K562 (cell line): Measurements from ENCODE around the gene BANP. TPM values are rescaled to one million over a fixed set of nuclear protein-coding genes. Genes with fewer than 3 reads are reported as not detected.

Experiments used
- ATAC-seq: fragments of 200-7000 bp; cut with Tn5 transposase; 3 replicates; pipeline ENCODE4 v1.9.1; 2020; ENCODE audit warnings: moderate library complexity
- BruUV-seq: library from RNA; stranded (reverse); fragments of 400-500 nt; replicated peaks from 2 replicates; lab custom pipeline; 2021; lab: Mats Ljungman, UMichigan
- CTCF ChIA-PET: fragments of 300-600 bp; formaldehyde crosslinking; extraction: SDS; loops from one replicate; lab custom pipeline; 2021; ENCODE audit warnings: low intra/inter-chr PET ratio; lab: Yijun Ruan, JAX
- POLR2A ChIA-PET: fragments of 300-600, 350-650 bp; sonication (Branson Sonifier 250); formaldehyde crosslinking; extraction: SDS; loops from one replicate; lab custom pipeline; 2021; ENCODE audit warnings: antibody characterized with exemption, inconsistent platforms; lab: Yijun Ruan, JAX
- DNase-seq, 4 experiments: peaks; one replicate each; pipeline versions ENCODE4 v3.0.0 to v3.0.0-alpha.2; 2011 to 2018; ENCODE audit warnings: low spot score in 3 of 4, mixed read lengths in 3 of 4; ENCODE audit errors: extremely low read depth in 1 of 4
- FAIRE-seq: peaks from 2 replicates; lab custom pipeline; 2011; peaks lifted over from hg19 to GRCh38; lab: Jason Lieb, UNC
- H2AFZ ChIP-seq: 2 replicates; pipeline ENCODE4 v1.6.0; 2011; ENCODE audit warnings: low read depth, low read length, control low read depth, inconsistent platforms
- H3K27ac ChIP-seq: fragments of 200-600 bp; 3 replicates; pipeline ENCODE4 v1.8.0; 2011; ENCODE audit warnings: low read depth, mild to moderate bottlenecking, control low read depth, inconsistent platforms, low read length, moderate library complexity, mixed read lengths; ENCODE audit errors: extremely low read depth
- H3K27me3 ChIP-seq, 2 experiments: fragments of 300-600 bp in 1 of 2; 2 replicates in 1 of 2; 3 replicates in 1 of 2; pipeline versions ENCODE4 v1.6.0 to v1.8.0; 2011; ENCODE audit warnings: inconsistent platforms in 2 of 2, low read length in 2 of 2, mild to moderate bottlenecking in 1 of 2, mixed read lengths in 1 of 2, moderate library complexity in 1 of 2; ENCODE audit not compliant: control insufficient read depth in 2 of 2, insufficient read depth in 2 of 2
- H3K36me3 ChIP-seq: fragments of 300-600 bp; 3 replicates; pipeline ENCODE4 v1.8.0; 2011; ENCODE audit warnings: mild to moderate bottlenecking, low read length, inconsistent platforms; ENCODE audit not compliant: control insufficient read depth, insufficient read depth
- H3K4me1 ChIP-seq, 2 experiments: fragments of 200-600 bp in 1 of 2; replicated peaks in 1 of 2; 2 replicates in 1 of 2; 3 replicates in 1 of 2; pipeline versions ENCODE4 v1.5.1 to v1.8.0; 2011; ENCODE audit warnings: inconsistent platforms in 2 of 2, low read length in 2 of 2, mild to moderate bottlenecking in 1 of 2, mixed read lengths in 1 of 2, moderate library complexity in 1 of 2; ENCODE audit not compliant: control insufficient read depth in 2 of 2, insufficient read depth in 2 of 2
- H3K4me2 ChIP-seq: 2 replicates; pipeline ENCODE4 v1.6.1; 2011; ENCODE audit warnings: low read length, control low read depth, inconsistent platforms, mixed read lengths; ENCODE audit not compliant: insufficient read depth
- H3K4me3 ChIP-seq: fragments of 200-600 bp; sonication (generic), shearing (Covaris generic); 2 replicates; pipeline ENCODE4 v1.5.1; 2016; ENCODE audit warnings: control low read depth, inconsistent platforms
- H3K79me2 ChIP-seq: fragments of 200-600 bp; 3 replicates; pipeline ENCODE4 v1.8.0; 2011; ENCODE audit warnings: low read length, inconsistent platforms; ENCODE audit not compliant: control insufficient read depth, insufficient read depth
- H3K9ac ChIP-seq, 2 experiments: 2 replicates each; pipeline versions ENCODE4 v1.6.0 to v1.6.1; 2011; ENCODE audit warnings: low read depth in 2 of 2, low read length in 2 of 2, control low read depth in 1 of 2, inconsistent platforms in 1 of 2, mild to moderate bottlenecking in 1 of 2, mixed read lengths in 1 of 2; ENCODE audit not compliant: insufficient read depth in 1 of 2
- H3K9me1 ChIP-seq: one replicate; pipeline ENCODE4 v1.6.0; 2011; ENCODE audit warnings: inconsistent platforms, mild to moderate bottlenecking, low read length, moderate library complexity; ENCODE audit not compliant: control insufficient read depth, insufficient read depth
- H3K9me3 ChIP-seq: replicated peaks from 2 replicates; pipeline ENCODE4 v1.5.1; 2011; ENCODE audit warnings: low read depth, low read length, inconsistent platforms; ENCODE audit not compliant: control insufficient read depth, insufficient read depth
- H4K20me1 ChIP-seq: replicated peaks from 2 replicates; pipeline ENCODE4 v1.6.1; 2011; ENCODE audit warnings: low read length, inconsistent platforms, mixed read lengths; ENCODE audit not compliant: control insufficient read depth, insufficient read depth
- FOS ChIP-seq: IDR thresholded peaks from 3 replicates; pipeline ENCODE4 v1.6.1; 2011; ENCODE audit not compliant: insufficient read length; ENCODE audit errors: extremely low read depth
- IFI16 ChIP-seq: fragments of 250-450 bp; sonication (Bioruptor Pico); IDR thresholded peaks from 2 replicates; pipeline ENCODE4 v2.1.2; 2022; ENCODE audit warnings: mild to moderate bottlenecking, inconsistent platforms
- MAZ ChIP-seq, 2 experiments: fragments of 450-650 bp in 1 of 2; sonication (generic) in 1 of 2; formaldehyde crosslinking; IDR thresholded peaks in 1 of 2; conservative IDR thresholded peaks in 1 of 2; 2 replicates each; pipeline versions ENCODE4 v1.4.0 to v1.5.0; 2020; ENCODE audit warnings: mild to moderate bottlenecking in 1 of 2, missing genetic modification reagents in 1 of 2
- NR3C1 ChIP-seq: sonication (generic); formaldehyde crosslinking; IDR thresholded peaks from 2 replicates; pipeline ENCODE4 v1.8.1; 2022; ENCODE audit warnings: missing genetic modification reagents
- TOE1 ChIP-seq, 2 experiments: fragments of 450-650 bp in 1 of 2; sonication (generic) in 1 of 2; formaldehyde crosslinking in 1 of 2; IDR thresholded peaks; 2 replicates each; pipeline versions ENCODE4 v1.7.1 to v1.8.0; 2016 to 2022; ENCODE audit warnings: borderline replicate concordance in 2 of 2, mild to moderate bottlenecking in 2 of 2, antibody characterized with exemption in 1 of 2, inconsistent platforms in 1 of 2, low read depth in 1 of 2, missing genetic modification reagents in 1 of 2, moderate library complexity in 1 of 2
- ZNF232 ChIP-seq: sonication (generic); formaldehyde crosslinking; IDR thresholded peaks from 2 replicates; pipeline ENCODE4 v1.8.0; 2022; ENCODE audit warnings: mild to moderate bottlenecking, missing genetic modification reagents
- ZNF263 ChIP-seq: sonication (generic); formaldehyde crosslinking; IDR thresholded peaks from 2 replicates; pipeline ENCODE4 v1.8.0; 2022; ENCODE audit warnings: mild to moderate bottlenecking, missing genetic modification reagents, borderline replicate concordance
- WGBS: fragments of 100-300 bp; shearing (Covaris generic); methylation state at CpG from one replicate; pipeline ENCODE4 v1.1.6; 2016; ENCODE audit warnings: low coverage, mixed read lengths; ENCODE audit not compliant: insufficient coverage; ENCODE audit errors: missing lambda C conversion rate; 5-methylcytosine and 5-hydroxymethylcytosine counted together
- in situ Hi-C: fragments of 300-500 bp; cut with MboI; formaldehyde crosslinking; loops from 4 replicates; pipeline ENCODE4 v1.15.0; 2018; ENCODE audit warnings: inconsistent platforms, mixed read lengths
- intact Hi-C: fragments of 100-400 bp; cut with micrococcal nuclease; formaldehyde crosslinking; loops from 2 replicates; pipeline ENCODE4 v1.14.2; 2022
- polyA plus RNA-seq, 8 experiments: library from polyadenylated mRNA; depleted of rRNA in 4 of 8; stranded (reverse) in 5 of 8; unstranded in 3 of 8; fragments of >200 nt; fragmentation: Nextera tagmentation in 2 of 8; fragmentation: Illumina TruSeq in 1 of 8; extraction: Ambion mirVana in 2 of 8; extraction: Trizol in 1 of 8; gene quantifications; 2 replicates each; pipeline versions ENCODE4 v1.2.1 to v1.2.3, GENCODE V29; 2011 to 2014; ENCODE audit warnings: inconsistent platforms in 1 of 8, missing spikeins in 1 of 8
- total RNA-seq, 7 experiments: library from RNA; depleted of rRNA in 6 of 7; stranded (reverse); fragments of >200 nt in 6 of 7; fragmentation: Illumina TruSeq in 2 of 7; extraction: Trizol in 2 of 7; gene quantifications; 2 replicates each; pipeline versions ENCODE4 v1.2.1 to v1.2.3, GENCODE V29; 2011 to 2021; ENCODE audit warnings: low replicate concordance in 1 of 7
- TF ChIP-seq, protein P1 (sequence below), 2 experiments: IDR thresholded peaks; 2 replicates each; pipeline ENCODE4 v1.6.1; 2011; ENCODE audit warnings: borderline replicate concordance in 1 of 2, control low read depth in 1 of 2, low read depth in 1 of 2, low read length in 1 of 2, mild to moderate bottlenecking in 1 of 2, mixed read lengths in 1 of 2, moderate library complexity in 1 of 2; ENCODE audit not compliant: insufficient read depth in 1 of 2, insufficient read length in 1 of 2, poor library complexity in 1 of 2, severe bottlenecking in 1 of 2; ENCODE audit errors: extremely low read depth in 1 of 2
- TF ChIP-seq, protein P2 (sequence below): IDR thresholded peaks from 2 replicates; pipeline ENCODE4 v1.6.1; 2011; ENCODE audit warnings: borderline replicate concordance, low read depth, mild to moderate bottlenecking, moderate library complexity, low read length; ENCODE audit not compliant: insufficient read depth, poor library complexity, severe bottlenecking
- TF ChIP-seq, protein P3 (sequence below): sonication (generic); formaldehyde crosslinking; IDR thresholded peaks from 2 replicates; pipeline ENCODE4 v1.8.1; 2023; ENCODE audit warnings: mild to moderate bottlenecking, missing genetic modification reagents
- TF ChIP-seq, protein P4 (sequence below): sonication (generic); formaldehyde crosslinking; IDR thresholded peaks from 2 replicates; pipeline ENCODE4 v1.8.0; 2022; ENCODE audit warnings: missing genetic modification reagents, mild to moderate bottlenecking, moderate library complexity, borderline replicate concordance

The BANP gene
- total and polyA plus RNA-seq, 9 of the 15 experiments (the other 6 are each of a cell fraction or from before 2014, with no cell fraction given) = 4.6 to 22.1 (median 15.6) TPM

DNA sequence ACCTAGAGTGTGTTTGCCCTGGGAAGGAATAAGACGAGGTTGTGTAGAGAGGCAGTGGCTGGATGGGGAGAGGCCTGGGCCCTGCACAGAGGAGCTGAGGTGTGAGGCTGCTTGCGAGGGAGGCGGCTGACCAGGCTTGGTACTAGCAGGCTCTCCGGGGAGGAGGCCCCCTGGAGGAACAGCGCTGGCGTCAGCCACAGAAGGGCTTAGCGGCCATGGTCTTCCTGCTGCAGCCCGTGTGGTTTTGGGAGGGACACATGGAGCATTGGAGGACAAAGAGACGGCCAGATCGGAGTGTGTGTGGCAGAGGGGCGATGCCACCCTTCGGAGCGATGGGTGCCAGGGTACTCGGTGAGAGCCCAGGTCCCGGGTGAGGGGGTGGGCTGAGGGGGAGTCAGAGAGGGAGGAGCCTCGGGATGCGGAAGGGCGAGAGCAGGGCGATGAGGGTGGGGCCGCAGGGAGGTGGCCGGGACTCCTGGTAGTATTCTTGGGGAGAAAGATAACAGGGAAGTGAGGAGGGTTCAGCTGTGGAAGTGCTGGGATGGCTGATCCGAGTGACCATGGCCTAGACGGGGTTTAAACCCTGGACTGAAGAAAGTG, 8.3 kb downstream of the BANP start (continued):
- TF ChIP-seq, protein P1, sequence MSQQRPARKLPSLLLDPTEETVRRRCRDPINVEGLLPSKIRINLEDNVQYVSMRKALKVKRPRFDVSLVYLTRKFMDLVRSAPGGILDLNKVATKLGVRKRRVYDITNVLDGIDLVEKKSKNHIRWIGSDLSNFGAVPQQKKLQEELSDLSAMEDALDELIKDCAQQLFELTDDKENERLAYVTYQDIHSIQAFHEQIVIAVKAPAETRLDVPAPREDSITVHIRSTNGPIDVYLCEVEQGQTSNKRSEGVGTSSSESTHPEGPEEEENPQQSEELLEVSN (IDR thresholded peaks at IDR 0.05; ENCODE audit: borderline replicate concordance in 1 of 2, extremely low read depth in 1 of 2, insufficient read depth in 1 of 2, insufficient read length in 1 of 2, low read depth in 1 of 2, low read length in 1 of 2, poor library complexity in 1 of 2, severe bottlenecking in 1 of 2) = peak in 1 of 2 experiments; percentile 30
- TF ChIP-seq MAZ (CRISPR knock-in tag; conservative IDR thresholded peaks at IDR 0.05 in 1 of 2, IDR thresholded peaks at IDR 0.05 in 1 of 2) (no peak), IFI16 (no peak), ZNF263 (CRISPR knock-in tag) (peak; percentile 33; the same call in 1 of the 2 replicates)
- TF ChIP-seq, protein P2, sequence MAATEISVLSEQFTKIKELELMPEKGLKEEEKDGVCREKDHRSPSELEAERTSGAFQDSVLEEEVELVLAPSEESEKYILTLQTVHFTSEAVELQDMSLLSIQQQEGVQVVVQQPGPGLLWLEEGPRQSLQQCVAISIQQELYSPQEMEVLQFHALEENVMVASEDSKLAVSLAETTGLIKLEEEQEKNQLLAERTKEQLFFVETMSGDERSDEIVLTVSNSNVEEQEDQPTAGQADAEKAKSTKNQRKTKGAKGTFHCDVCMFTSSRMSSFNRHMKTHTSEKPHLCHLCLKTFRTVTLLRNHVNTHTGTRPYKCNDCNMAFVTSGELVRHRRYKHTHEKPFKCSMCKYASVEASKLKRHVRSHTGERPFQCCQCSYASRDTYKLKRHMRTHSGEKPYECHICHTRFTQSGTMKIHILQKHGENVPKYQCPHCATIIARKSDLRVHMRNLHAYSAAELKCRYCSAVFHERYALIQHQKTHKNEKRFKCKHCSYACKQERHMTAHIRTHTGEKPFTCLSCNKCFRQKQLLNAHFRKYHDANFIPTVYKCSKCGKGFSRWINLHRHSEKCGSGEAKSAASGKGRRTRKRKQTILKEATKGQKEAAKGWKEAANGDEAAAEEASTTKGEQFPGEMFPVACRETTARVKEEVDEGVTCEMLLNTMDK = peak; percentile 48

DNA sequence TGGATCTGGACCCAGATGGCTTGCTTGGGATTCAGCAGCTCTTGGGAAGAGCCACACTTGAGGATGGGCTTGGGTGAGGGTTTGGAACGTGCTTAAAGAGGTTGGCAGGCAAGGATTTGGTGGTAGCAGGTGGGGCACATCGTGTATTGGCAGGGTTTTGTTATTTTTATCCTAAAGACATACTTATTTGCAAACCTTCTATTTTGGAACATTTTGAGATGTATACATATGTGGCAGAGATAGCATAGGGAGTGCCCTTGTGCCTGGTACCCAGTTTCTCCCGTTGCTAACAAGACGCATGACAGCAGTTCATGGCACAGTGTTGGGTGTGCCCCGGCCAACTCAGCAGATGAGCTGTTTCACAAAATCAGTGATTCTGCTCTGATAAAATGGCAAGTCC, 9.1 kb downstream of the BANP start:
- ChIA-PET CTCF (no interaction called here), POLR2A (interaction anchor here (0.6 to 1.9 kb wide), 2 partner anchors 9 to 459 kb away, joined by 3 to 7 read pairs; partner anchors contain the start of gene BANP)
- Histone ChIP-seq H3K27ac (no peak overlapping the region), H3K4me2 (no peak overlapping the region), H3K36me3 (peaks cover 16% of the 10 kb centered on the region; the same call in 2 of the 3 replicates), H4K20me1 (peaks cover under 1% of the 10 kb centered on the region; the same call in 1 of the 2 replicates), H3K9ac (no peak overlapping the region; a peak in 1 of 4 replicates), H3K9me3 (no peaks in the 10 kb centered on the region), H3K9me1 (peaks cover 5% of the 10 kb centered on the region), H3K4me3 (no peak overlapping the region), H3K27me3 (no peaks in the 10 kb centered on the region), H3K4me1 (peaks cover 18 to 54% of the 10 kb centered on the region in 2 experiments), H3K79me2 (peaks cover 72% of the 10 kb centered on the region), H2AFZ (no peak overlapping the region)
- FAIRE-seq (no peak), DNase-seq (no peak), ATAC-seq (no peak)
- in situ Hi-C loops (no loop called here), intact Hi-C loops (no loop called here)
- WGBS = 83% methylated on average over 5 of the region's 5 CpGs
- BruUV-seq = no TSS peak
- no peak for TF ChIP-seq NR3C1 (CRISPR knock-in tag)
- TF ChIP-seq TOE1 (IDR thresholded peaks at IDR 0.05; ENCODE audit: borderline replicate concordance) = no peak
- no peak for TF ChIP-seq TOE1 (CRISPR knock-in tag; IDR thresholded peaks at IDR 0.05; ENCODE audit: borderline replicate concordance, low read depth)
- TF ChIP-seq ZNF232 (CRISPR knock-in tag) = no peak
- TF ChIP-seq FOS = no peak
- TF ChIP-seq, protein P3, sequence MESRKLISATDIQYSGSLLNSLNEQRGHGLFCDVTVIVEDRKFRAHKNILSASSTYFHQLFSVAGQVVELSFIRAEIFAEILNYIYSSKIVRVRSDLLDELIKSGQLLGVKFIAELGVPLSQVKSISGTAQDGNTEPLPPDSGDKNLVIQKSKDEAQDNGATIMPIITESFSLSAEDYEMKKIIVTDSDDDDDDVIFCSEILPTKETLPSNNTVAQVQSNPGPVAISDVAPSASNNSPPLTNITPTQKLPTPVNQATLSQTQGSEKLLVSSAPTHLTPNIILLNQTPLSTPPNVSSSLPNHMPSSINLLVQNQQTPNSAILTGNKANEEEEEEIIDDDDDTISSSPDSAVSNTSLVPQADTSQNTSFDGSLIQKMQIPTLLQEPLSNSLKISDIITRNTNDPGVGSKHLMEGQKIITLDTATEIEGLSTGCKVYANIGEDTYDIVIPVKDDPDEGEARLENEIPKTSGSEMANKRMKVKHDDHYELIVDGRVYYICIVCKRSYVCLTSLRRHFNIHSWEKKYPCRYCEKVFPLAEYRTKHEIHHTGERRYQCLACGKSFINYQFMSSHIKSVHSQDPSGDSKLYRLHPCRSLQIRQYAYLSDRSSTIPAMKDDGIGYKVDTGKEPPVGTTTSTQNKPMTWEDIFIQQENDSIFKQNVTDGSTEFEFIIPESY (CRISPR knock-in tag) = no peak
- TF ChIP-seq, protein P4, sequence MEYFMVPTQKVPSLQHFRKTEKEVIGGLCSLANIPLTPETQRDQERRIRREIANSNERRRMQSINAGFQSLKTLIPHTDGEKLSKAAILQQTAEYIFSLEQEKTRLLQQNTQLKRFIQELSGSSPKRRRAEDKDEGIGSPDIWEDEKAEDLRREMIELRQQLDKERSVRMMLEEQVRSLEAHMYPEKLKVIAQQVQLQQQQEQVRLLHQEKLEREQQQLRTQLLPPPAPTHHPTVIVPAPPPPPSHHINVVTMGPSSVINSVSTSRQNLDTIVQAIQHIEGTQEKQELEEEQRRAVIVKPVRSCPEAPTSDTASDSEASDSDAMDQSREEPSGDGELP (CRISPR knock-in tag) = no peak
